ENCODE data around the gene LRMDA.

The LRMDA gene

GRCh38 chr10:75894761-75895160 lies 463.3 kb downstream of the LRMDA start:
- Histone ChIP-seq H3K79me2 (ENCODE audit: insufficient read depth, low read length) (no peaks in the 10 kb centered on the region), H3K9me3 (ENCODE audit: insufficient read depth, low read length, severe bottlenecking) (no peaks in the 10 kb centered on the region), H3K36me3 (ENCODE audit: insufficient read depth, low read length) (no peaks in the 10 kb centered on the region), H4K20me1 (ENCODE audit: insufficient read depth, low read length) (no peaks in the 10 kb centered on the region), H3K9ac (ENCODE audit: low read depth, low read length) (no peak overlapping the region), H3K27ac (ENCODE audit: low read length) (no peak overlapping the region), H3K4me2 (ENCODE audit: insufficient read depth, low read length) (no peak overlapping the region), H3K4me3 (ENCODE audit: low read depth in 1 of 2, low read length in 2 of 2) (no peak overlapping the region), H3K4me1 (ENCODE audit: insufficient read depth, low read length) (no peaks in the 10 kb centered on the region), H3K27me3 (ENCODE audit: insufficient read depth, low read length, poor library complexity) (no peaks in the 10 kb centered on the region), H2AFZ (ENCODE audit: low read depth, low read length) (no peak overlapping the region)
- TF ChIP-seq CTCF (IDR thresholded peaks at IDR 0.05; ENCODE audit: borderline replicate concordance, extremely low read depth, low read length, poor library complexity, severe bottlenecking) (no peak), EZH2 (IDR thresholded peaks at IDR 0.05; ENCODE audit: borderline replicate concordance, low read depth, low read length, severe bottlenecking) (no peak)
- ATAC-seq (ENCODE audit: insufficient read depth, low read depth) (no peak), DNase-seq (no peak)

GRCh38 chr10:75895259-75895658 lies 463.8 kb downstream of the LRMDA start:
- no peak overlapping the region for H2AFZ ChIP-seq (ENCODE audit: low read depth, low read length)
- no peak for DNase-seq
- H3K9me3 ChIP-seq (ENCODE audit: insufficient read depth, low read length, severe bottlenecking) = no peaks in the 10 kb centered on the region
- H4K20me1 ChIP-seq (ENCODE audit: insufficient read depth, low read length) = no peaks in the 10 kb centered on the region
- H3K4me3 ChIP-seq (ENCODE audit: low read depth in 1 of 2, low read length in 2 of 2) = no peak overlapping the region
- H3K79me2 ChIP-seq (ENCODE audit: insufficient read depth, low read length) = no peaks in the 10 kb centered on the region
- H3K4me2 ChIP-seq (ENCODE audit: insufficient read depth, low read length) = no peak overlapping the region
- no peak overlapping the region for H3K9ac ChIP-seq (ENCODE audit: low read depth, low read length)
- no peaks in the 10 kb centered on the region for H3K27me3 ChIP-seq (ENCODE audit: insufficient read depth, low read length, poor library complexity)
- no peak for ATAC-seq (ENCODE audit: insufficient read depth, low read depth)
- no peaks in the 10 kb centered on the region for H3K4me1 ChIP-seq (ENCODE audit: insufficient read depth, low read length)
- H3K27ac ChIP-seq (ENCODE audit: low read length) = no peak overlapping the region
- H3K36me3 ChIP-seq (ENCODE audit: insufficient read depth, low read length) = no peaks in the 10 kb centered on the region
- no peak for TF ChIP-seq CTCF (IDR thresholded peaks at IDR 0.05; ENCODE audit: borderline replicate concordance, extremely low read depth, low read length, poor library complexity, severe bottlenecking)

- Histone ChIP-seq H4K20me1 (ENCODE audit: insufficient read depth, low read length) (no peaks in the 10 kb centered on the region), H3K4me3 (ENCODE audit: low read depth in 1 of 2, low read length in 2 of 2) (no peak overlapping the region), H3K4me1 (ENCODE audit: insufficient read depth, low read length) (no peaks in the 10 kb centered on the region), H3K27me3 (ENCODE audit: insufficient read depth, low read length, poor library complexity) (no peaks in the 10 kb centered on the region), H3K79me2 (ENCODE audit: insufficient read depth, low read length) (no peaks in the 10 kb centered on the region), H3K36me3 (ENCODE audit: insufficient read depth, low read length) (no peaks in the 10 kb centered on the region), H3K4me2 (ENCODE audit: insufficient read depth, low read length) (no peak overlapping the region), H3K9ac (ENCODE audit: low read depth, low read length) (no peak overlapping the region), H3K27ac (ENCODE audit: low read length) (no peak overlapping the region), H3K9me3 (ENCODE audit: insufficient read depth, low read length, severe bottlenecking) (no peaks in the 10 kb centered on the region), H2AFZ (ENCODE audit: low read depth, low read length) (no peak overlapping the region)
- TF ChIP-seq EZH2 (IDR thresholded peaks at IDR 0.05; ENCODE audit: borderline replicate concordance, low read depth, low read length, severe bottlenecking) (no peak), CTCF (IDR thresholded peaks at IDR 0.05; ENCODE audit: borderline replicate concordance, extremely low read depth, low read length, poor library complexity, severe bottlenecking) (no peak)
- DNase-seq (no peak), ATAC-seq (ENCODE audit: insufficient read depth, low read depth) (no peak)
These were observed 468.5 kb downstream of the LRMDA start for GRCh38 chr10:75899816-75900390.

GRCh38 chr10:75902816-75903215 lies 471.4 kb downstream of the LRMDA start:
- ATAC-seq (ENCODE audit: insufficient read depth, low read depth) = no peak
- Histone ChIP-seq H3K4me3 (ENCODE audit: low read depth in 1 of 2, low read length in 2 of 2) (no peak overlapping the region), H3K9me3 (ENCODE audit: insufficient read depth, low read length, severe bottlenecking) (no peaks in the 10 kb centered on the region), H3K9ac (ENCODE audit: low read depth, low read length) (no peak overlapping the region), H3K4me1 (ENCODE audit: insufficient read depth, low read length) (no peaks in the 10 kb centered on the region), H4K20me1 (ENCODE audit: insufficient read depth, low read length) (no peaks in the 10 kb centered on the region), H2AFZ (ENCODE audit: low read depth, low read length) (no peak overlapping the region), H3K79me2 (ENCODE audit: insufficient read depth, low read length) (no peaks in the 10 kb centered on the region), H3K27ac (ENCODE audit: low read length) (no peak overlapping the region), H3K27me3 (ENCODE audit: insufficient read depth, low read length, poor library complexity) (peaks cover 7% of the 10 kb centered on the region), H3K4me2 (ENCODE audit: insufficient read depth, low read length) (no peak overlapping the region), H3K36me3 (ENCODE audit: insufficient read depth, low read length) (no peaks in the 10 kb centered on the region)
- no peak for DNase-seq
- no peak for TF ChIP-seq CTCF (IDR thresholded peaks at IDR 0.05; ENCODE audit: borderline replicate concordance, extremely low read depth, low read length, poor library complexity, severe bottlenecking)
- no peak for TF ChIP-seq EZH2 (IDR thresholded peaks at IDR 0.05; ENCODE audit: borderline replicate concordance, low read depth, low read length, severe bottlenecking)

Data from DND-41 (cell line).